K562 (cell line): ENCODE results near the gene RBM34. TPM values are rescaled to one million over a fixed set of nuclear protein-coding genes. Genes with fewer than 3 reads are reported as not detected.
A peak's percentile ranks its signal among the peaks of the same experiment; 100 is the strongest.

ENCODE experiments used
- BCOR ChIP-seq: fragments of 450-650 bp; IDR thresholded peaks from 2 replicates; pipeline ENCODE4 v1.6.1; 2016
- CBX2 ChIP-seq: fragments of 200-600 bp; sonication (generic); IDR thresholded peaks from one replicate; pipeline ENCODE4 v1.6.1; 2012; ENCODE audit warnings: mild to moderate bottlenecking, low read length, inconsistent platforms; ENCODE audit not compliant: insufficient read depth, poor library complexity, severe bottlenecking
- CREB3L1 ChIP-seq: fragments of 450-650 bp; IDR thresholded peaks from 2 replicates; pipeline ENCODE4 v1.6.1; 2014; ENCODE audit warnings: low read depth, mild to moderate bottlenecking, moderate library complexity, borderline replicate concordance
- DIDO1 ChIP-seq: fragments of 450-650 bp; IDR thresholded peaks from 2 replicates; pipeline ENCODE4 v1.6.1; 2016; ENCODE audit warnings: low read depth, missing biosample characterization, missing genetic modification characterization
- ESRRB ChIP-seq: fragments of 250-450 bp; sonication (Bioruptor Pico); IDR thresholded peaks from 2 replicates; pipeline ENCODE4 v1.5.0; 2020; ENCODE audit warnings: mild to moderate bottlenecking, moderate library complexity, borderline replicate concordance
- ETS2 ChIP-seq: IDR thresholded peaks from 2 replicates; pipeline ENCODE4 v1.6.1; 2016; ENCODE audit warnings: borderline replicate concordance, missing genetic modification characterization, mild to moderate bottlenecking, moderate library complexity, missing compliant biosample characterization; ENCODE audit not compliant: poor library complexity, severe bottlenecking
- FOXK2 ChIP-seq, 2 experiments: fragments of 450-650 bp; IDR thresholded peaks in 1 of 2; conservative IDR thresholded peaks in 1 of 2; 2 replicates each; pipeline ENCODE4 v1.6.1; 2016; ENCODE audit warnings: low read depth in 2 of 2, mild to moderate bottlenecking in 1 of 2
- KAT8 ChIP-seq: fragments of 450-650 bp; IDR thresholded peaks from 2 replicates; pipeline ENCODE4 v1.6.1; 2016; ENCODE audit warnings: low read depth, mild to moderate bottlenecking
- MCM3 ChIP-seq: fragments of 450-650 bp; IDR thresholded peaks from 2 replicates; pipeline ENCODE4 v1.6.1; 2016
- MTA2 ChIP-seq: fragments of 450-650 bp; IDR thresholded peaks from 2 replicates; pipeline ENCODE4 v1.6.1; 2016; ENCODE audit warnings: low read depth
- SRF ChIP-seq, 2 experiments: fragments of 250-450, 450-650 bp in 1 of 2; sonication (Bioruptor Pico) in 1 of 2; sonication (generic) in 1 of 2; formaldehyde crosslinking; IDR thresholded peaks; 2 replicates each; pipeline versions ENCODE4 v1.5.0 to v1.5.1; 2020 to 2022; ENCODE audit warnings: mild to moderate bottlenecking in 1 of 2, missing genetic modification reagents in 1 of 2
- STAT5B ChIP-seq: fragments of 250-450 bp; sonication (Bioruptor Pico); IDR thresholded peaks from 2 replicates; pipeline ENCODE4 v1.8.0; 2021; ENCODE audit warnings: mild to moderate bottlenecking, inconsistent platforms
- polyA plus RNA-seq, 8 experiments: library from polyadenylated mRNA; depleted of rRNA in 4 of 8; stranded (reverse) in 5 of 8; unstranded in 3 of 8; fragments of >200 nt; fragmentation: Nextera tagmentation in 2 of 8; fragmentation: Illumina TruSeq in 1 of 8; extraction: Ambion mirVana in 2 of 8; extraction: Trizol in 1 of 8; gene quantifications; 2 replicates each; pipeline versions ENCODE4 v1.2.1 to v1.2.3, GENCODE V29; 2011 to 2014; ENCODE audit warnings: inconsistent platforms in 1 of 8, missing spikeins in 1 of 8
- total RNA-seq, 7 experiments: library from RNA; depleted of rRNA in 6 of 7; stranded (reverse); fragments of >200 nt in 6 of 7; fragmentation: Illumina TruSeq in 2 of 7; extraction: Trizol in 2 of 7; gene quantifications; 2 replicates each; pipeline versions ENCODE4 v1.2.1 to v1.2.3, GENCODE V29; 2011 to 2021; ENCODE audit warnings: low replicate concordance in 1 of 7
- TF ChIP-seq, protein P1 (sequence below): sonication (generic); formaldehyde crosslinking; IDR thresholded peaks from 2 replicates; pipeline ENCODE4 v1.8.0; 2022; ENCODE audit warnings: mild to moderate bottlenecking, missing genetic modification reagents, borderline replicate concordance
- TF ChIP-seq, protein P2 (sequence below): sonication (generic); formaldehyde crosslinking; IDR thresholded peaks from 2 replicates; pipeline ENCODE4 v1.8.0; 2023; ENCODE audit warnings: missing genetic modification reagents, mild to moderate bottlenecking, borderline replicate concordance
- TF ChIP-seq, protein P3 (sequence below): IDR thresholded peaks from 2 replicates; pipeline ENCODE4 v1.6.1; 2012; ENCODE audit warnings: low read depth, low read length, improper control_type of control experiment, borderline replicate concordance

RBM34 gene
- total and polyA plus RNA-seq, 9 of the 15 experiments (the other 6 are each of a cell fraction or from before 2014, with no cell fraction given) = 64.0 to 178 (median 124) TPM

GRCh38 chr1:235128456-235129328 lies 32.4 kb downstream of the RBM34 start, which contains the start of gene TOMM20 (continued):
- TF ChIP-seq CREB3L1 (peak; percentile 81; the same call in 1 of the 2 replicates), ESRRB (CRISPR knock-in tag) (no peak), DIDO1 (peak; percentile 82), CBX2 (no peak), MCM3 (no peak), FOXK2 (conservative IDR thresholded peaks at IDR 0.05 in 1 of 2, IDR thresholded peaks at IDR 0.05 in 1 of 2; ENCODE audit: low read depth in 2 of 2) (peak; percentile 75 to 88; a peak in 3 of 4 replicates), BCOR (peak; percentile 27; the same call in 1 of the 2 replicates), STAT5B (CRISPR knock-in tag) (no peak), KAT8 (no peak), ETS2 (no peak), MTA2 (no peak), SRF (CRISPR knock-in tag; IDR thresholded peaks at IDR 0.05) (peak in 1 of 2 experiments; percentile 47; a peak in 2 of 4 replicates)
- TF ChIP-seq, protein P1, sequence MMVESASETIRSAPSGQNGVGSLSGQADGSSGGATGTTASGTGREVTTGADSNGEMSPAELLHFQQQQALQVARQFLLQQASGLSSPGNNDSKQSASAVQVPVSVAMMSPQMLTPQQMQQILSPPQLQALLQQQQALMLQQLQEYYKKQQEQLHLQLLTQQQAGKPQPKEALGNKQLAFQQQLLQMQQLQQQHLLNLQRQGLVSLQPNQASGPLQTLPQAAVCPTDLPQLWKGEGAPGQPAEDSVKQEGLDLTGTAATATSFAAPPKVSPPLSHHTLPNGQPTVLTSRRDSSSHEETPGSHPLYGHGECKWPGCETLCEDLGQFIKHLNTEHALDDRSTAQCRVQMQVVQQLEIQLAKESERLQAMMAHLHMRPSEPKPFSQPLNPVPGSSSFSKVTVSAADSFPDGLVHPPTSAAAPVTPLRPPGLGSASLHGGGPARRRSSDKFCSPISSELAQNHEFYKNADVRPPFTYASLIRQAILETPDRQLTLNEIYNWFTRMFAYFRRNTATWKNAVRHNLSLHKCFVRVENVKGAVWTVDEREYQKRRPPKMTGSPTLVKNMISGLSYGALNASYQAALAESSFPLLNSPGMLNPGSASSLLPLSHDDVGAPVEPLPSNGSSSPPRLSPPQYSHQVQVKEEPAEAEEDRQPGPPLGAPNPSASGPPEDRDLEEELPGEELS (CRISPR knock-in tag) = peak; percentile 44; the same call in 1 of the 2 replicates
- TF ChIP-seq, protein P2, sequence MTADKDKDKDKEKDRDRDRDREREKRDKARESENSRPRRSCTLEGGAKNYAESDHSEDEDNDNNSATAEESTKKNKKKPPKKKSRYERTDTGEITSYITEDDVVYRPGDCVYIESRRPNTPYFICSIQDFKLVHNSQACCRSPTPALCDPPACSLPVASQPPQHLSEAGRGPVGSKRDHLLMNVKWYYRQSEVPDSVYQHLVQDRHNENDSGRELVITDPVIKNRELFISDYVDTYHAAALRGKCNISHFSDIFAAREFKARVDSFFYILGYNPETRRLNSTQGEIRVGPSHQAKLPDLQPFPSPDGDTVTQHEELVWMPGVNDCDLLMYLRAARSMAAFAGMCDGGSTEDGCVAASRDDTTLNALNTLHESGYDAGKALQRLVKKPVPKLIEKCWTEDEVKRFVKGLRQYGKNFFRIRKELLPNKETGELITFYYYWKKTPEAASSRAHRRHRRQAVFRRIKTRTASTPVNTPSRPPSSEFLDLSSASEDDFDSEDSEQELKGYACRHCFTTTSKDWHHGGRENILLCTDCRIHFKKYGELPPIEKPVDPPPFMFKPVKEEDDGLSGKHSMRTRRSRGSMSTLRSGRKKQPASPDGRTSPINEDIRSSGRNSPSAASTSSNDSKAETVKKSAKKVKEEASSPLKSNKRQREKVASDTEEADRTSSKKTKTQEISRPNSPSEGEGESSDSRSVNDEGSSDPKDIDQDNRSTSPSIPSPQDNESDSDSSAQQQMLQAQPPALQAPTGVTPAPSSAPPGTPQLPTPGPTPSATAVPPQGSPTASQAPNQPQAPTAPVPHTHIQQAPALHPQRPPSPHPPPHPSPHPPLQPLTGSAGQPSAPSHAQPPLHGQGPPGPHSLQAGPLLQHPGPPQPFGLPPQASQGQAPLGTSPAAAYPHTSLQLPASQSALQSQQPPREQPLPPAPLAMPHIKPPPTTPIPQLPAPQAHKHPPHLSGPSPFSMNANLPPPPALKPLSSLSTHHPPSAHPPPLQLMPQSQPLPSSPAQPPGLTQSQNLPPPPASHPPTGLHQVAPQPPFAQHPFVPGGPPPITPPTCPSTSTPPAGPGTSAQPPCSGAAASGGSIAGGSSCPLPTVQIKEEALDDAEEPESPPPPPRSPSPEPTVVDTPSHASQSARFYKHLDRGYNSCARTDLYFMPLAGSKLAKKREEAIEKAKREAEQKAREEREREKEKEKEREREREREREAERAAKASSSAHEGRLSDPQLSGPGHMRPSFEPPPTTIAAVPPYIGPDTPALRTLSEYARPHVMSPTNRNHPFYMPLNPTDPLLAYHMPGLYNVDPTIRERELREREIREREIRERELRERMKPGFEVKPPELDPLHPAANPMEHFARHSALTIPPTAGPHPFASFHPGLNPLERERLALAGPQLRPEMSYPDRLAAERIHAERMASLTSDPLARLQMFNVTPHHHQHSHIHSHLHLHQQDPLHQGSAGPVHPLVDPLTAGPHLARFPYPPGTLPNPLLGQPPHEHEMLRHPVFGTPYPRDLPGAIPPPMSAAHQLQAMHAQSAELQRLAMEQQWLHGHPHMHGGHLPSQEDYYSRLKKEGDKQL (CRISPR knock-in tag) = no peak
- TF ChIP-seq, protein P3, sequence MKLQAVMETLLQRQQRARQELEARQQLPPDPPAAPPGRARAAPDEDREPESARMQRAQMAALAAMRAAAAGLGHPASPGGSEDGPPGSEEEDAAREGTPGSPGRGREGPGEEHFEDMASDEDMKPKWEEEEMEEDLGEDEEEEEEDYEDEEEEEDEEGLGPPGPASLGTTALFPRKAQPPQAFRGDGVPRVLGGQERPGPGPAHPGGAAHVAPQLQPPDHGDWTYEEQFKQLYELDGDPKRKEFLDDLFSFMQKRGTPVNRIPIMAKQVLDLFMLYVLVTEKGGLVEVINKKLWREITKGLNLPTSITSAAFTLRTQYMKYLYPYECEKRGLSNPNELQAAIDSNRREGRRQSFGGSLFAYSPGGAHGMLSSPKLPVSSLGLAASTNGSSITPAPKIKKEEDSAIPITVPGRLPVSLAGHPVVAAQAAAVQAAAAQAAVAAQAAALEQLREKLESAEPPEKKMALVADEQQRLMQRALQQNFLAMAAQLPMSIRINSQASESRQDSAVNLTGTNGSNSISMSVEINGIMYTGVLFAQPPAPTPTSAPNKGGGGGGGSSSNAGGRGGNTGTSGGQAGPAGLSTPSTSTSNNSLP = no peak
